NAMALWA (cell line): Measurements from ENCODE around the gene CFTR.
"Not testable (repeated sequence)": the region's sequence is repeated elsewhere in the genome, so short reads cannot be mapped to it uniquely, and the experiment has no call there.

Source experiments
- DNase-seq: peaks from one replicate; pipeline ENCODE4 v3.0.0-alpha.2; 2015; ENCODE audit warnings: low spot score

The CFTR gene

DNA sequence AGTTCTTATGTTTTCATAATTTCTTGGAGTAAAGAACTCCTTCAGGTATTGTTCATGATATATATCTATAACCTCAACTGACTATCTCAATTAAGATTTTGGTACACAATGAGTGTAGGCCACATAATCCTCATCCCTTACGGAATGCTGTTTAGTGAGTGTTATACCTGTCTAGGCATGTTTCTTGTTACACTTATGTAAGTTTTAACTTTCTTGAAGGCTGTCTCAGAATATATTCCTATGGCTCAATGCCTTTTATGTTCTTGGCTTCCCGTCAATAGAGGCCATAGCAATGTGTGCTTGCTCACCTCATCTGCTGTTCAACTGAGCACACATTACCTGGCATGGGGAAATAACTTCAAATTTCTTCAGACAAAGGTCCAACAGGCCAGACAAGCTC is 208.3 kb downstream of the CFTR start:
- DNase-seq = no peak

DNA sequence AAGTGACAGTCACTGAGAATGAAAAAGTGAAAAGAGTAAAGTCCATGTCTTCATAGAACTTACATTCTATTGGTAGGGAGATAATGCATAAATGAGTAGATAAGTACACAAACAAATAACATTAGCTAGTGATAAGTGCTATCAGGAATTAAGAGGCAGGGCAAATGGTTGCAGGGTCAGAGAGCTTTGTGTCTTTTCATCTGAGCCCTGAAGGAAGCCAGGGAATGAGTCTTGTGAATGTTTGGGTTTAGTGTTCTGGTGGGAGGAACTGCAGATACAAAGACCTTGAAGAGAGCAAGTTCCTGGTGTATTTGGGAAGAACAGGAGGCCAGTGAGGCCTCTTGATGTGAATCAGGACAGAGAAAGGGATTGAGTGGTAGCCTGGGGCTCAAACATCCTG is 209.6 kb downstream of the CFTR start:
- no peak for DNase-seq

DNA sequence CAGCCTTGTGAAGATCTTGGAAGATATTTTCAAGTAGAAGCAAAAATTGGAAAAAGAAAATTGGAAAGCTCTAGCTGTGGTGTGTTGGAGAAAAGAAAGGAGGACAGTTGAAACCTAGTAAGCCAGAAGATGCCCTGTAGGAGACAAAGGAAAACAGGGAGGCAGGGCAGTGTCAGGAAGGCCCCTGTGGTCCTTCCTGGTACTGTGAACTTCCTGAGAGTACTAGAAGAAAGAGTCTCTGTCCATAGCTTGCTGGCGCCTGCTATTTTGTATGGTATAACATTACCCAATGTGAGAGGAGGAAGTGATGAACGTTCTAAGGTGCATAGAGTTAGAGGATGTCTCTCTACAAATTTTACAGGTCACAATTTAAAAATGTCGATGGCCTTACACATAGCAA is 210.3 kb downstream of the CFTR start:
- DNase-seq = no peak

DNA sequence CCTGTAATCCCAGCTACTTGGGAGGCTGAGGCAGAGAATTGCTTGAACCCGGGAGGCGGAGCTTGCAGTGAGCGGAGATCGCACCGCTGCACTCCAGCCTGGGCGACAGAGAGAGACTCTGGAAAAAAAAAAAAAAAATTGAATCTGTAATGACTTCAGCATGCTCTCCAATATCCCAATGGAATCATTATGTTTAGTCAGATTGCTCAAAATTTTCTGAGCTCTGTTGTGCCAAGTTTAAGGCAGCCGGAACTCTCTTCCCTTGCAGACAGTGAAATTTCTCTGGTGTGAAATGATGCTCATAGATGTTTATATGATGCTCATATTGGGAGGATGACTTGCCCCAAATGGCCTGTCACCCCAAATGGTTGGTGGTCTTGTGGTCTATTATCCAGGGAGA is 212.5 kb downstream of the CFTR start:
- no peak for DNase-seq

DNA sequence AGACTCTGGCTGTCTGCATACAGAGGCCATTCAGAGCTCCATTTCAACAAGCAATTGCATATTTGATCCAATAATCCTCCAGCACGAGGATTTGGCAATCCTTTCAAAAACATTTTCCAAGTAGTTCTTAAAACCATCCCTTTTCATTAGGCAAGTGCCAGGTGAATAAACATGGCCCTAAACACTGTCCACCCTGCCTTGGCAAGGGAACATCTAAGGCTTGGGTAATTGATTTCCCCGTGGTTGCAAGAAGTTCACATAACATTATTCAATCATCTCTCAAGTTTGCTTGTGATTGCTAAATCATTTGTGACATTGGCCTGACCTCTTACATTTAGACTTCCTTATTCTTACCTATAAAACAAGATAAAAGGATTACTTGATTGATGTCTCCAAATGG is 218.2 kb downstream of the CFTR start:
- no peak for DNase-seq

DNA sequence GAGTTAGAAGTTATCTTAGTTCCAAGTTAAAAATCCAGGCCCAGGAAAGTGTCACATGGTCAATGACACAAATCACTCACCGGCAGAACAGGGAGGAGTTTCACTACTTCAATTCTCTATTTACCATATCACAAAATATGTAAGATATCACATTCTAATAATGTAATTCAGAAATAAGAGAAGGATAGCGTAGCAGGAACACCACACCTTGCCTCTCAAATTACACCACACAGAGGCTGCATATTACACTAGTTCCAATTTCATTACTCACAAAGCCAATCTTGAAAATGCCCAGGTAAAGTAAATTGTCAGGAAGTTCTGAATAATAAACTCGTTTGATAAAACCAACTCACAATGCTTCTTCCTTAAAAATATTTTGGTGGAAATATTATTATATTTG is 224.2 kb downstream of the CFTR start:
- DNase-seq = no peak

DNA sequence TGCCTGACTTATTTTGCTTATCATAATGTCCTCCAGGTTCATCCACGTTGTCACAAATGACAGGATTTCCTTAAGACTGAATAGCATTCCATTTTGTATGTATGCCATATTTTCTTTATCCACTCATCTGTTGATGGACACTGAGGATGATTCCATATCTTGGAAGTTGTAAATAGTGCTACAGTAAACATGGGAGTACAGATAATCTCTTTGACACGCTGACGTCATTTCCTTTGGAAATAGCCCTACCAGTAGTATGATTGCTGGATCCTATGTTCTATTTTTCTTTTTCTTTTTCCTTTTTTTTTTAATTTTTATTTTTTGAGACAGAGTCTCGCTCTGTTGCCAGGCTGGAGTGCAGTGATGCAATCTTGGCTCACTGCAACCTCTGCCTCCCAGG is 225.8 kb downstream of the CFTR start:
- DNase-seq = no peak

DNA sequence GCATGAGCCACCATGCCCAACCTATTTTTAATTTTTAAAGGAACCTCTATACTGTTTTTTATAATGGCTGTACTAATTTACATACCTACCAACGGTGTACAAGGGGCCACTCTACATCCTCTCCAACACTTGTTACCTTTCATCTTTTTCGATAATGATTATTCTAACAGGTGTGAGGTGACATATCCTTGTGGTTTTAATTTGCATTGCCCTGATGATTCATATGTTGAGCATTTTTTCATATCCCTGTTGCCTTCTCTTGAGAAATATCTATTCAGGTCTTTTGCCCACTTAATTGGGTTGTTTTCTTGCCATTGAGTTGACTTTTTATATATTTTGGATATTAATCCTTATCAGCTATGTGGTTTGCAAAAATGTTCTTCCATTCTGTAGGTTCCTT is 226.4 kb downstream of the CFTR start:
- DNase-seq = no peak

DNA sequence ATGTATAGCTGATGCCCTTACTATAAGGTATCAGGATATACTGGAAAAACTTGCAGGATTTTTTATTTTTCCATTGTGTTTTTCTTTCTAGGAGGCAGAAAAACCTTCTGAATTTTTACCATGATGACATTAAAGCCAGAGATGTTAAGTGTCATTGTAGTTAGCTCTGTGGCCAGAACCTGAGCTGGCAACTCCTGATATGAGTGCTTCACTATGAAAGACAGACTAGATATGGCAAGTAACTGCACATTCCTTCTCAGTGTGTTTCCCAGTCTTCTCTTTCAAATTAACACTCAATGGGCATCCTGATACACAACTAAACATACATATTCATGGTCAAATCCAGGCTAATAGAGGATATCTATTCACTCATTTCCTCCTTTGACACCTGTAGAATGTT is 227.3 kb downstream of the CFTR start:
- no peak for DNase-seq

DNA sequence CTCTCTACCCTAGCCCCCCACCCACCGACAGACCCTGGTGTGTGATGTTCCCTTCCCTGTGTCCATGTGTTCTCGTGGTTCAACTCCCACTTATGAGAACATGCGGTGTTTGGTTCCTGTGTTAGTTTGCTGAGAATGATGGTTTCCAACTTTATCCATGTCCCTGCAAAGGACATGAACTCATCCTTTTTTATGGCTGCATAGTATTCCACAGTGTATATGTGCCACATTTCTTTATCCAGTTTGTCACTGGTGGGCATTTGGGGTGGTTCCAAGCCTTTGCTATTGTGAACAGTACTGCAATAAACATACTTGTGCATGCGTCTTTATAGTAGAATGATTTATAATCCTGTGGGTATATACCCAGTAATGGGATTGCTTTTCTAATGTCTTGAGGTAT is 228.3 kb downstream of the CFTR start:
- not testable (repeated sequence) for DNase-seq

DNA sequence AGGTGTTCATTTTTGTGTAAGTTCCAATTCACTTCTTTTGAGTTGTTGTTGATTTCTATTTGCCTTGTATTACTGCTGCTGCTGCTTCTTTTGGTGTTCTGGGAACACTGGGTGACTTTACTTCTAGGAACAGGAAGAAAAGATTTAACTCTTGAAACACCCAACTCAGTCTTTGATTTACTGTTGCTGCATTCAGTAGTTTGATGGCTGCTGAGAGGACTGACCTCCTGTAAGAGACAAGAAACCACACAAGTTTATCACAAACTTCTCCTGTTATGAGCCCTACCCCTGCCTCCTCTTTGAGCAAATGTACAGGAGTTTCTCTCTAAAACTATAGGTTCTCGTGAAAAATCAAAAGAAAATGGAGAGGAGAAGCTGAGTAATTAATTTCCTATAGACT is 231.7 kb downstream of the CFTR start:
- no peak for DNase-seq

DNA sequence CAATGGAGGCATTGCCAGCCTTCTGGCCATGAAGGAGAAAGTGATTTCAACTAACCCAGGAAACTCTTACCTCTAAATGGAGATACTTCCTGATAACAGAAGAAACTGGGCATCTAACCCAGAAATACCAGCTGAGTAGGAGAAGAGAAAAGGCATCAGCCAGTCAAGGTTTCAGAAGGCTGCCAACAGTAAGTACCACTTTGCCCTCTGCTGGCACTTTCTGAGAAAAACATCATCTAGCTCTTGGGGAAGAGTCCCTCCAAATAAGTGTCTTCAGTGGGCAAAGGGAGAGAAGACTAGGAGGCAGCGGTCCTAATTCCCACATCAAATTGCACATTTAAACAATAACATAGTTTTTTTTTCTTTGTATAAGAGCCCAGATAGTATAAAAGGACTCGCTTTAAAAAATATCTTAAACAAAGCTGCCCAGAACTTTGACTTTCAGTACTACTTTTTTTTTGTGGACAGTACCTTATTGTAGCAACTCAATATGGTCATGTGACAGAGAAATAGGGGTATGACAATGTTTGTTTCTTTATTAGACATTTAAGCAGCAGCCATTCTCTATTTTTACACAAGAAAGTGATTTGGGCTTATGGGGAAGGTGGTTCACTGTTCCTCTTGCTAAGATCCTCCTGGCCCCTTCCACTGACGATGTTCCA is 236.1 kb downstream of the CFTR start:
- peak; percentile 76 for DNase-seq

DNA sequence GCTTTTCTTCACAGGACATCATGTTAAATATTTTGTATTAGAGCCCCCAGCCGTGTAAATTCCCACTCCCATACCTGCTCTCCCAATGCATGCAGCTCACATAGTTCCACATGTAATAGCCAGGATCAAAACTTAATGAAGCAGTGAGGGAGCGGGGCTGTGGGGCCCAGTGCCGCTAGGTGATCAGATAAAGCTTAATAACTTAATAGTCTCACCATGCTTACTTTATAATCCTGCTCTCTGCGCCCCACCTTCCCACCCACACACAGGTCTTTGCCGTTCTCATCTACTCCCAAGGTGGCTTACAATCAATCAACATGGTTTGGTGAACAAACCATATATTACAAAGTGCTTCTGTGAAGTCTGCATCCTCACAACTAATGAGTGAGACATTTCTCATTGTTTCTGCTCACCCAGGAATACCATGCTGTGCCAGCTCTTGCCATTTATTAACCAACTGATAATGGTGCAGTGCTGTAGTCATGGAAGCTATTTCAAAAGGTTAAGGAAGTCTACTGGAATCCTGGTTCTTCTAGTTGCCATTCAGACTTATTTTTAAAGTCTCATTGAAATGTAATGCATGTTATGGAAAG is 237.0 kb downstream of the CFTR start:
- DNase-seq = no peak

DNA sequence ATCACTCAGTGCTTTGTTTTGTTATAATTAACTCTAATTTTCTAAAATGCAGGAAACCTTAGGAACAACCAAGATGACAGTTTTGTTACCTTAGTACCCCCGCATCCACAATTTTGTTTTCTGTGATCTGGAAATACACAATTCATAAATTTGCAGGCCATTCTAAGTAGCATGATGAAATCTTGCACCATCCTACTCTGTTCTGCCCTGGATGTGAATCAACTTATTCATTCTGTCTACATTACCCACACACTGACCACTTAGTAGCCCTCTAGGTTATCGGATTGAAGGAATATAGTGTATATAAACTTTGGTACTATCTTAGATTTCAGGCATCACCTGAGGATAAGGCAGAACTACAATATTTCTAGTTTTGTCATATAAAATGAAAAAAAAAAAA is 237.5 kb downstream of the CFTR start:
- no peak for DNase-seq
